NCI-H1092 treated with DMSO at 0.1 percent for 48 hours (cell line): ENCODE results near the gene LGALS13.
"Not testable (repeated sequence)": the region's sequence is repeated elsewhere in the genome, so short reads cannot be mapped to it uniquely, and the experiment has no call there.

Experiments used
- DNase-seq: peaks from one replicate; lab custom pipeline; 2025; lab: John Stamatoyannopoulos, UW

Gene LGALS13

DNA sequence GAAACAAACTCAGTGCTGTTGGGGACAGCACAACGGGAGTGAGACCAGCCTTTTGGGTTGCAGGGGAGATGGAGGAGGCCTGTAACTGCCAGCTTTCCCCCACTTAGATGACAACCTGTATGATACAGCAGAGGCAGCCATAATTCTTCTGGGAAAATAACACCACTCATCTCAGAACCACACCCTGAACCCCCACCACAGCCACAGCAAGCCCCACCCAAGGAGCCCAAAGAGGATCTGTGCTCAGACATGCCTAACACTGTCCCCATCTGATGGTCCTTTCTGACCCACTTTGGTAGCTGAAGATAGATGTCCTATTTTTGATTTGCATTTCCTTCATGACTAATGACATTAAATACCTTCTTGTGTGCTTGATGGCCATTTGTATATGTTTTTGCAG is 15.4 kb downstream of the LGALS13 start:
- DNase-seq, result no peak

DNA sequence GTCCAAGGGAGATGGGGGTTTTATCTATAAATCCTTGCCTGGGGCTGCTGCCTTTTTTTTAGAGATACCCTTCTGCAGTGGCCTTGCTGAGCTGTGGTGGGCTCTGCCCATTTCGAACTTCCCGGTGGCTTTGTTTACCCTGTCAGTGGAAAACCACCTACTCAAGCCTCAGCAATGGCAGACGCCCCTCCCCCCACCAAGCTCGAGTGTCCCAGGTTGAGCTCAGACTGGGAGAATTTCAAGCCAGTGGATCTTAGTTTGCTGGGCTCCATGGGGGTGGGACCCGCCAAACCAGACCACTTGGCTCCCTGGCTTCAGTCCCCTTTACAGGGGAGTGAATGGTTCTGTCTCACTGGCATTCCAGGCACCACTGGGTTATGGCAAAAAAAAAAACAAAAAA is 21.6 kb downstream of the LGALS13 start:
- no peak for DNase-seq

DNA sequence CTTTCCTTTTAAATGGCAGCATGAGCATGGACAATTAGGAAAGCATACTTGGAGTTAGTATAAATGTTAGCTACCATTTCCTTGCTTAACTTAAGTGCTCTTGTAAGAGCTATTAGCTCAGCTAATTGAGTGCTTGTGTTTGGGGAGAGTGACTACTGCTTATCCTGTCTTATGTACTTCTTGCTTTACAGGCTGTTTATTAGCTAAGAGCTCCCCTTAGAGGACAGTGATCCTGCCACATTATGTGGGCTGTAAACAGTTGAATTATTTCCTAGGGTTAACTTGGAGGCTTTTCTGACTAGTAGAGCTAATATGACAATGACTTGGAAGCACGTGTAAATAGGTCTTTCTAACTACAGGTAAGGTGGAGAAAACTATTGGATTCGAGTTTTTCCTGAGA is 25.3 kb downstream of the LGALS13 start:
- not testable (repeated sequence) for DNase-seq

DNA sequence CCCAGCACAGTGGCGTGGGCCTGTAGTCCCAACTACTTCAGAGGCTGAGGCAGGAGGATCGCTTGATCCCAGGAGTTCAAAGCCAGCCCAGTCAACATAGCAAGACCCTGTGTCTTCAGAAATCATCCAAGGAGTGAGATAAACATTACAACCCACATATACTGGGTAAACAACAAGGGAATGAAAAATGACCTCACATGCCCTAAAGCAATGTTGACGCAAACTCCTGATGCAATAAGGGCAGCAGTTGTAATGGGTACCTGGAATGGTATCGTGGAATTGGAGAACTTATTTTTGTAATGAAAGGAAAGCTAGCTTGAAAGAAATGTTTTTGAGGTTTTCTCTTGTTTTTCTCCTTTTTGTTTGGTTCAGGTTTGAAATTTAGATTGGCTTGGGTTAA is 28.9 kb downstream of the LGALS13 start:
- DNase-seq, result no peak

DNA sequence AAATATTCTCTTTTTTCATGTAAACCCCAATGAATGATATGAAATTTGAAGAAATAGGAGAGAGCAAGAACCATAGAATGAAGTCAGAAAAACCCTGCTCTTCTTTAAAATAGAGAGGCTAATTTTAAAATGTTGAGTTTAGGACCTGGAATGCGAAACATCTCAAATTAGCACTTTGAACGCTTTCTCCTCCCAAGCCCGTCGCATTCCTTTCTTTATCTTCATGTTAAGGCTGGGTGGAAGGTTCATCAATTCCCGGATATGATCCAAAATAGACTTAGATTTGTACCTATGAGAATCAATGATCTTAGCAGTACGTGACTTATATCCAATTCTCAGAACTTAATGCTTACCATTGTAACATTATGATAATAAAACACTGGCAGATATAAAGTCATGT is 29.3 kb downstream of the LGALS13 start:
- no peak for DNase-seq

DNA sequence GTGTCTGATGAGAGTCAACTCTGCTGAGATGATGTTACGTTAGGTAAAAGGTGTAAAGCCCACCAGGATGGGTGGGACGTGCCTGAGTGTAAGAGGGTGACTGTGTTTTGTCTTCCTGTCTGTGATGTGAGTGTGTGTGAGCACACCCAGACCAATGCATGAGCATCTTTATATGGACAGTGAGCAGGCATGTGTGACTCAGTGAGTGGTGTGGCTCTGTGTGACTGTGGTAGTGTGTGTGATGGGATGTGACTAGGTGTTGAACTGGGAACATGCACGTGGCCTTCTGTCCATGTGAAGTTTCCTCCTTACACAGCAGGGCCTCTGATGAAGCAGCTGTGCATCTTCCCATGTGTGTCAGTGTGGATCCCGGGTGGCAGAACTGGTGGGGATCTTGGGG is 35.6 kb downstream of the LGALS13 start:
- DNase-seq, result no peak

DNA sequence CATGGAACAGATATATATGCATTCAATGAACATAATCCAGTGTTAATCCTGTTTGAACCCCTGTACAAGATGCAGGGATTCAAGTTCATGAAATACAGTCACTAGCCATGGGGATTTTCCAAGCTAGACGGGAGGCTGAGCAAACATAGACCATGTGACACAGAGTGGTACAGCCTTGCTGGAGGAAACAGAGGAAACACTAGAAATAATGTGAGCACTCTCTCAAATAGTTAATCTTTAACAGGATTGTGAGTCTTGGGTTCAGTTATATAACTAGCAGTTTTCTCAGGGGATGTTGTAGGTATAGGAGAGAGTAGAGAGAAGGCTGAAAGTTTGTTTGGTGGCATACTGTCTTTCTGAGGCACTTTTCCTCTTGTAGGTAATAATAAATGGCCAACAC is 39.4 kb downstream of the LGALS13 start:
- no peak for DNase-seq

DNA sequence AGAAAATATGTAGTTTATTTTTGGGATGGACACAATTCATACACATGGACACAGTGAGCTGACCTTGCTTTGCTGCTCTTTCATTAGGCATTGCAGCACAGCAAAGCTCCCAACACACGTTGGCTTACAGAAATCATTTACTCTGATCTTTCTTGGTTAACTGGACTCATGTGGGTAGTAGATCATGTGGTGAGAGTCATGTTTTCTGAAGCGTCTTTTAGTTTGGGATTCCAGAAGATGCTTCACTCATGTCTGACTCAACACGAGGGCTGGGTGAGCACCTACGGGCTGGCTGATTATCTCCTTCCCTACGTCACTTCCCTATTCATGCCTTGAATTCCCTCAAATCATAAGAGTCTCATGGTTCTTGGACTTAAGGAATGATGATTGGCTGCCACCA is 41.3 kb downstream of the LGALS13 start:
- no peak for DNase-seq

DNA sequence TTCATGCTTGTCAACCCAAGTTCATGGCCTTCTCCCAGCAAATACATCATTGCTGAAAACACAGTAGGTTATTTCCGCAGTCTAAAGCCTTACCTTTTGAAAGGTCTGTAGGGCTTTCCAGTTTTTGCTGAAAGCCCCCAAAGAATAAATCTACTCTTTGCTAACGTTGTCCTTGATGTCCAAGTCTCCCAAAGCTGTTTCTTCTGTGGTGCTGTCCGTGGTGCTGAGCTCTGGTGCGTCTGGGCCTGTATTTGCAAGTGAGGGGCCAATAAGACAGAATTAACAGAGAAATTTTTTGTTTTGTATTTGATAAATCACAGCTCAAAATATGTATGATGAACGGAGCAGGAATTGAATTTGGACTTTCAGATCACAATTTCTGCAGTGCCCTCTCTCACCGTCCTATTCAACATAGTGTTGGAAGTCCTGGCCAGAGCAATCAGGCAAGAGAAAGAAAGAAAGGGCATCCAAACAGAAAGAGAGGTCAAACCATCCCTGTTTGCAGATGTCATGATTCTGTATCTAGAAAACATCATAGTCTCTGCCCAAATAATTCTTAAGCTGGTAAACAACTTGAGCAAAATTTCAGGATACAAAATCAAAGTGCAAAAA is 43.6 kb downstream of the LGALS13 start:
- no peak for DNase-seq

DNA sequence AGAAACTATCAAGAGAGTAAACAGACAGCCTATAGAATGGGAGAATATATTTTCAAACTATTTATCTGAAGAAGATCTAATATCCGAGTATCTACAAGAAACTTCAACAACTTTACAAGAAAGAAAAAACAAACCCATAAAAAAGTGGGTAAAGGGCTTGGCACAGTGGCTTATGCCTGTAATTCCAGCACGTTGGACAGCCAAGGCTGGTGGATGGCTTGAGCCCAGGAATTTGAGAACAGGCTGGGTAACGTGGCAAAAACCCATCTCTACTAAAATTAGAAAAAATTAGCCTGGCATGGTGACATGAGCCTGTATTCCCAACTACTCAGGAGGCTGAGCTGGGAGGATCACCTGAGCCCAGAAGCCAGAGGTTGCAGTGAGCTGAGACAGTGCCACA is 45.6 kb downstream of the LGALS13 start:
- no peak for DNase-seq

DNA sequence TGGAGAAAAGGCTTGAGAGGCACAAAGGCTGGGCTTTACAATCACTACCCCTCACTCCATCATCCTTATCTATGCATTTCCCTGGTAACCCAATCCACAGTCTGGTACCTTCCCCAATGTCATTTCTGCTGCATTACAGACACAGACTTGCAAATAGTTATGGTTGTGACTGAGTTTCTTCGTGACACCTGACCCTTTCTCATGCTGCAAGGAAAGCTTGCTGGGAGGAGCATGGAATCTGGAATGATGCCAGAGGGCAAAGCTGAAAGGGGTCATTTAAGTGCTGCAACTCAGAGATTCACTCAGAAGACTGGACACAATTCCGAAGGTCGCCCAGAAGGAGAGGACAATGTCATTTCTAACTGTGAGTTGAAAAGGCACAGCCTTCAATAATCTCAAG is 53.3 kb downstream of the LGALS13 start, which contains the start of gene LGALS16:
TSS of gene LGALS16 (plus strand) at position 301 of the 400 bp plus-strand sequence. CDS start at position 350, 49 bp downstream.
- no peak for DNase-seq
